A204.1 (cell line): ENCODE data around the gene SLC27A6.

Experiments used
- FAIRE-seq: peaks from 2 replicates; lab custom pipeline; 2012; peaks lifted over from hg19 to GRCh38; lab: Jason Lieb, UNC

Gene SLC27A6

GRCh38 chr5:129067745-129068144 is 102.5 kb downstream of the SLC27A6 start:
- FAIRE-seq: no peak

GRCh38 chr5:129069292-129069691 is 104.0 kb downstream of the SLC27A6 start:
- no peak for FAIRE-seq

GRCh38 chr5:129073111-129073510 is 107.8 kb downstream of the SLC27A6 start:
- no peak for FAIRE-seq

- FAIRE-seq: no peak
These were observed 109.6 kb downstream of the SLC27A6 start for GRCh38 chr5:129074903-129075302.

- FAIRE-seq: no peak
These were observed 112.3 kb downstream of the SLC27A6 start for GRCh38 chr5:129077433-129078075.

GRCh38 chr5:129078247-129078646 is 113.0 kb downstream of the SLC27A6 start:
- FAIRE-seq: no peak

- no peak for FAIRE-seq
These were observed 113.4 kb downstream of the SLC27A6 start for GRCh38 chr5:129078660-129079059.

- no peak for FAIRE-seq
These were observed 114.2 kb downstream of the SLC27A6 start for GRCh38 chr5:129079496-129079895.

- no peak for FAIRE-seq
These were observed 115.5 kb downstream of the SLC27A6 start for GRCh38 chr5:129080766-129081165.

- FAIRE-seq: no peak
These were observed 117.2 kb downstream of the SLC27A6 start for GRCh38 chr5:129082225-129083136.
